GM23338 (cell line): ENCODE results near the gene SLC25A10. TPM values are rescaled to one million over a fixed set of nuclear protein-coding genes. Genes with fewer than 3 reads are reported as not detected.

Source experiments
- ATAC-seq: fragments of 200-7000 bp; cut with Tn5 transposase; 3 replicates; pipeline ENCODE4 v1.9.1; 2020
- DNase-seq: peaks from one replicate; pipeline ENCODE4 v3.0.0-alpha.2; 2015; ENCODE audit warnings: low spot score
- H2AFZ ChIP-seq: fragments of 200-600 bp; sonication (generic); 2 replicates; pipeline ENCODE4 v1.8.0; 2016; ENCODE audit warnings: antibody characterized with exemption, mild to moderate bottlenecking, moderate library complexity
- H3F3A ChIP-seq: fragments of 200-600 bp; sonication (generic); replicated peaks from 2 replicates; pipeline ENCODE4 v1.8.0; 2017; ENCODE audit warnings: antibody characterized with exemption, mixed run types, low read depth
- H3K27ac ChIP-seq: fragments of 200-600 bp; sonication (generic); 2 replicates; pipeline ENCODE4 v1.6.1; 2016; ENCODE audit warnings: low read depth
- H3K27me3 ChIP-seq: fragments of 200-600 bp; sonication (generic); 2 replicates; pipeline ENCODE4 v1.8.0; 2016; ENCODE audit warnings: mild to moderate bottlenecking, mixed run types, moderate library complexity; ENCODE audit not compliant: insufficient read depth
- H3K36me3 ChIP-seq: fragments of 200-600 bp; sonication (generic); 2 replicates; pipeline ENCODE4 v1.8.0; 2016; ENCODE audit warnings: mild to moderate bottlenecking; ENCODE audit not compliant: insufficient read depth
- H3K4me1 ChIP-seq: fragments of 200-600 bp; sonication (generic); 2 replicates; pipeline ENCODE4 v1.8.0; 2016; ENCODE audit warnings: mild to moderate bottlenecking, moderate library complexity; ENCODE audit not compliant: insufficient read depth
- H3K4me2 ChIP-seq: fragments of 200-600 bp; sonication (generic); 2 replicates; pipeline ENCODE4 v1.7.1; 2017; ENCODE audit warnings: mixed run types
- H3K4me3 ChIP-seq: fragments of 200-600 bp; sonication (generic); 2 replicates; pipeline ENCODE4 v1.6.1; 2016; ENCODE audit warnings: mixed run types
- H3K79me2 ChIP-seq: fragments of 200-600 bp; sonication (generic); replicated peaks from 2 replicates; pipeline ENCODE4 v1.8.0; 2017; ENCODE audit warnings: mild to moderate bottlenecking; ENCODE audit not compliant: insufficient read depth
- H3K9me2 ChIP-seq: fragments of 200-600 bp; sonication (generic); 2 replicates; pipeline ENCODE4 v1.8.0; 2017; ENCODE audit not compliant: insufficient read depth
- H4K20me1 ChIP-seq: fragments of 200-600 bp; sonication (generic); replicated peaks from 2 replicates; pipeline ENCODE4 v1.8.0; 2017; ENCODE audit warnings: mild to moderate bottlenecking; ENCODE audit not compliant: insufficient read depth
- H3K27ac Mint-ChIP-seq: 2 replicates; pipeline ENCODE4 v1.8.0; 2020; ENCODE audit warnings: inconsistent platforms, mild to moderate bottlenecking, moderate library complexity, mixed read lengths
- H3K27me3 Mint-ChIP-seq: 3 replicates; pipeline ENCODE4 v1.8.0; 2022; ENCODE audit warnings: low read depth, mild to moderate bottlenecking, moderate library complexity, mixed read lengths, inconsistent platforms; ENCODE audit not compliant: insufficient read depth, poor library complexity
- H3K36me3 Mint-ChIP-seq: 3 replicates; pipeline ENCODE4 v1.8.0; 2021; ENCODE audit warnings: low read depth, mild to moderate bottlenecking, inconsistent platforms, moderate library complexity, mixed read lengths
- H3K4me1 Mint-ChIP-seq: 3 replicates; pipeline ENCODE4 v1.8.0; 2020; ENCODE audit warnings: mild to moderate bottlenecking, inconsistent platforms, mixed read lengths
- H3K4me3 Mint-ChIP-seq: 3 replicates; pipeline ENCODE4 v1.8.0; 2021; ENCODE audit warnings: moderate library complexity, mild to moderate bottlenecking, inconsistent platforms, mixed read lengths
- H3K9me3 Mint-ChIP-seq: 3 replicates; pipeline ENCODE4 v1.8.0; 2020; ENCODE audit warnings: moderate library complexity, mild to moderate bottlenecking, inconsistent platforms, mixed read lengths
- CREB1 ChIP-seq: fragments of 250-450 bp; sonication (Bioruptor Pico); IDR thresholded peaks from 2 replicates; pipeline ENCODE4 v1.5.0; 2020; ENCODE audit warnings: low read depth, mild to moderate bottlenecking, moderate library complexity
- CTCF ChIP-seq, 2 experiments: fragments of 200-600 bp in 1 of 2; sonication (generic) in 1 of 2; conservative IDR thresholded peaks; 2 replicates each; pipeline versions ENCODE4 v1.5.1 to v1.6.1; 2016 to 2017; ENCODE audit warnings: antibody characterized with exemption in 2 of 2, low read depth in 2 of 2, mild to moderate bottlenecking in 2 of 2, moderate library complexity in 1 of 2
- ETS1 ChIP-seq: IDR thresholded peaks from 2 replicates; pipeline ENCODE4 v1.6.1; 2016; ENCODE audit warnings: antibody characterized with exemption
- EZH2 ChIP-seq: fragments of 200-600 bp; sonication (generic); IDR thresholded peaks from one replicate; pipeline ENCODE4 v1.8.0; 2017; ENCODE audit warnings: antibody characterized with exemption, mild to moderate bottlenecking, low read depth; ENCODE audit not compliant: unreplicated experiment
- EZH2phosphoT487 ChIP-seq: fragments of 200-600 bp; sonication (generic); IDR thresholded peaks from one replicate; pipeline ENCODE4 v1.8.1; 2018; ENCODE audit warnings: antibody characterized with exemption; ENCODE audit not compliant: unreplicated experiment
- JUNB ChIP-seq: IDR thresholded peaks from one replicate; pipeline ENCODE4 v1.6.1; 2016; ENCODE audit warnings: antibody characterized with exemption; ENCODE audit not compliant: unreplicated experiment
- NANOG ChIP-seq: IDR thresholded peaks from 2 replicates; pipeline ENCODE4 v1.6.1; 2016; ENCODE audit warnings: antibody characterized with exemption, borderline replicate concordance
- POLR2AphosphoS5 ChIP-seq: IDR thresholded peaks from 2 replicates; pipeline ENCODE4 v1.6.1; 2016; ENCODE audit warnings: antibody characterized with exemption, low read depth
- REST ChIP-seq: IDR thresholded peaks from one replicate; pipeline ENCODE4 v1.6.1; 2018; ENCODE audit warnings: antibody characterized with exemption; ENCODE audit not compliant: unreplicated experiment
- STAT1 ChIP-seq: IDR thresholded peaks from one replicate; pipeline ENCODE4 v1.6.1; 2016; ENCODE audit warnings: antibody characterized with exemption; ENCODE audit not compliant: unreplicated experiment
- ZNF114 ChIP-seq: fragments of 250-450 bp; sonication (Bioruptor Pico); IDR thresholded peaks from 2 replicates; pipeline ENCODE4 v1.5.0; 2020; ENCODE audit warnings: mild to moderate bottlenecking, moderate library complexity
- ZNF331 ChIP-seq: fragments of 250-450 bp; sonication (Bioruptor Pico); IDR thresholded peaks from 2 replicates; pipeline ENCODE4 v1.5.0; 2020; ENCODE audit warnings: low read depth, mild to moderate bottlenecking, moderate library complexity
- ZNF462 ChIP-seq: fragments of 250-450 bp; sonication (Bioruptor Pico); IDR thresholded peaks from 2 replicates; pipeline ENCODE4 v1.5.0; 2020; ENCODE audit warnings: mild to moderate bottlenecking, moderate library complexity
- polyA plus RNA-seq: library from polyadenylated mRNA; unstranded; fragments of >200 nt; fragmentation: Nextera tagmentation; extraction: Ambion mirVana; gene quantifications from 2 replicates; pipeline ENCODE4 v1.2.1, GENCODE V29; 2016
- total RNA-seq: library from RNA; depleted of rRNA; stranded (reverse); fragments of >200 nt; shearing (Covaris generic); gene quantifications from 2 replicates; pipeline ENCODE4 v1.2.3, GENCODE V29; 2014

SLC25A10 gene
- total and polyA plus RNA-seq, 2 experiments from 2014 or later, result 25.7 to 47.4 TPM

GRCh38 chr17:81695801-81696200, 16.3 kb upstream of the SLC25A10 start:
- no peak overlapping the region for H3K4me3 ChIP-seq
- no peaks in the 10 kb centered on the region for H3K9me2 ChIP-seq
- H2AFZ ChIP-seq, result no peak overlapping the region
- no peak for DNase-seq
- H3K27ac Mint-ChIP-seq, result no peak overlapping the region
- H3K27me3 Mint-ChIP-seq, result peaks cover 7% of the 10 kb centered on the region
- no peaks in the 10 kb centered on the region for H3K9me3 Mint-ChIP-seq
- peaks cover under 1% of the 10 kb centered on the region; the same call in 1 of the 3 replicates for H3K4me1 Mint-ChIP-seq
- peaks cover 47% of the 10 kb centered on the region for H3K36me3 Mint-ChIP-seq
- no peak overlapping the region for H3K4me3 Mint-ChIP-seq
- H3K4me2 ChIP-seq, result no peak overlapping the region
- peaks cover 4% of the 10 kb centered on the region; the same call in 1 of the 2 replicates for H4K20me1 ChIP-seq
- H3K27ac ChIP-seq, result no peak overlapping the region
- peaks cover 18% of the 10 kb centered on the region for H3K79me2 ChIP-seq
- no peaks in the 10 kb centered on the region for H3K36me3 ChIP-seq
- no peaks in the 10 kb centered on the region for H3K4me1 ChIP-seq
- H3F3A ChIP-seq, result 0 out of 2 replicates have a peak, but pooled peaks cover 11% of the 10 kb centered on the region
- H3K27me3 ChIP-seq, result no peaks in the 10 kb centered on the region
- ATAC-seq, result no peak
- no peak for TF ChIP-seq STAT1
- TF ChIP-seq EZH2phosphoT487, result no peak
- no peak for TF ChIP-seq POLR2AphosphoS5
- no peak for TF ChIP-seq ZNF462 (CRISPR knock-in tag)
- TF ChIP-seq ZNF114 (CRISPR knock-in tag), result no peak
- no peak for TF ChIP-seq ZNF331
- no peak for TF ChIP-seq CTCF (conservative IDR thresholded peaks at IDR 0.05; ENCODE audit: low read depth in 2 of 2)
- TF ChIP-seq NANOG, result no peak
- TF ChIP-seq EZH2, result no peak
- no peak for TF ChIP-seq ETS1
- TF ChIP-seq CREB1 (CRISPR knock-in tag), result no peak
- no peak for TF ChIP-seq JUNB
- TF ChIP-seq REST, result no peak
